ENCODE measurements around the gene MRPS21. TPM values are rescaled to one million over a fixed set of nuclear protein-coding genes. Genes with fewer than 3 reads are reported as not detected.
A peak's percentile ranks its signal among the peaks of the same experiment; 100 is the strongest.

MRPS21 gene
- total and polyA plus RNA-seq, 2 of the 8 experiments (the other 6 are each of a cell fraction or from before 2014, with no cell fraction given) = 81.9 to 99.8 TPM

DNA sequence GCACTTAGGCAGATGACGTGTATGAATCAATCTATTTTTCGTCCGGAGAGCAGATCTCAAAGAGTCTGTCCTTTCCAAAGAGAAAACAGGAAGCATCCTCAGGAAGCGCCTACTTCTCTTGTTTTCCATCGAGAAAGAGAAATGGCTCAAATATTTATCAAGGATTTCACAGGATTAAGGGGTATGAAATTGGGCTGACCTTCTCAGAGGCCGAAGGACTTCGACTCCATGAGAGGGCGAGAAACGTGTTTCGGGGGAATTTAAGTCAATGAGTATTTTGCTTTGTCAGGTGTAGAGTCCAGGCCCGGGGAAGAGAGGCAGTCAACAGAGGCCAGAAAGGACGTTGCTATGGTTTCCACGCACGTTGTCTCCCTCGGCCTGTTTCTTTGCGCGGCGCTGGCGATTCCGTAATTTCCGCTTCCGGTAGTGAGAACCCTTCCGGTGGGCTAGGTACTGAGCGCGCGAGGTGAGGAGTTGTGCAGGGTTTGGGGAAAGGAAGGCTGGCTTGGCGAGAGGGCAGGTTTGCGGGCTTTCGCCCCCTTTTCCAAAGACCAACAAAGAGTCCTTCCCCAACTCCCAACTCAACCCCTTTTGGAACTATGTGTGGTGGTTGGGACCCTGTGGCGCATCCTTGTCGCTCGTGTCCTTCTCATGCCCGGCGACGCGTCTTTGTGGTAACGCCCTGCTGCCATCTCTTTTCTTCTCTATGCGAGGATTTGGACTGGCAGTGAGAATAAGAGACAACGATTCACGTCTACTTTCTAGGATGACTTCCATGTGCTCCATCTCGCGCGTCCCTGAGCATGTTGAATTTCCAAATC is at the start of gene MRPS21 (continued):
- TF ChIP-seq YY1 (IDR thresholded peaks at IDR 0.05; ENCODE audit: low read depth, low read length) = peak; percentile 20; the same call in 1 of the 2 replicates
- no peak for TF ChIP-seq SP2 (IDR thresholded peaks at IDR 0.05; ENCODE audit: low read length)
- TF ChIP-seq, protein P1, sequence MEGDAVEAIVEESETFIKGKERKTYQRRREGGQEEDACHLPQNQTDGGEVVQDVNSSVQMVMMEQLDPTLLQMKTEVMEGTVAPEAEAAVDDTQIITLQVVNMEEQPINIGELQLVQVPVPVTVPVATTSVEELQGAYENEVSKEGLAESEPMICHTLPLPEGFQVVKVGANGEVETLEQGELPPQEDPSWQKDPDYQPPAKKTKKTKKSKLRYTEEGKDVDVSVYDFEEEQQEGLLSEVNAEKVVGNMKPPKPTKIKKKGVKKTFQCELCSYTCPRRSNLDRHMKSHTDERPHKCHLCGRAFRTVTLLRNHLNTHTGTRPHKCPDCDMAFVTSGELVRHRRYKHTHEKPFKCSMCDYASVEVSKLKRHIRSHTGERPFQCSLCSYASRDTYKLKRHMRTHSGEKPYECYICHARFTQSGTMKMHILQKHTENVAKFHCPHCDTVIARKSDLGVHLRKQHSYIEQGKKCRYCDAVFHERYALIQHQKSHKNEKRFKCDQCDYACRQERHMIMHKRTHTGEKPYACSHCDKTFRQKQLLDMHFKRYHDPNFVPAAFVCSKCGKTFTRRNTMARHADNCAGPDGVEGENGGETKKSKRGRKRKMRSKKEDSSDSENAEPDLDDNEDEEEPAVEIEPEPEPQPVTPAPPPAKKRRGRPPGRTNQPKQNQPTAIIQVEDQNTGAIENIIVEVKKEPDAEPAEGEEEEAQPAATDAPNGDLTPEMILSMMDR (IDR thresholded peaks at IDR 0.05; ENCODE audit: control extremely low read depth in 1 of 3, insufficient read depth in 1 of 3, low read depth in 1 of 3, low read length in 3 of 3) = no peak

Data from H1 (cell line).